Astrocyte of the spinal cord (primary cell): ENCODE measurements around the gene ROR1.

Experiments used
- DNase-seq: peaks from one replicate; pipeline ENCODE4 v3.0.0; 2011; ENCODE audit warnings: low read depth, low spot score
- H3K4me3 ChIP-seq: 2 replicates; pipeline ENCODE4 v1.5.1; 2011; ENCODE audit warnings: low read depth, mild to moderate bottlenecking, low read length, moderate library complexity
- CTCF ChIP-seq: IDR thresholded peaks from 2 replicates; pipeline ENCODE4 v1.5.1; 2012; ENCODE audit warnings: low read depth, mild to moderate bottlenecking, low read length, inconsistent platforms
- in situ Hi-C: cut with HindIII; loops from 2 replicates; pipeline ENCODE4 v1.10.0; 2017; ENCODE audit warnings: low sequenced_read_pairs

ROR1 gene

GRCh38 chr1:63921359-63921758 is 147.5 kb downstream of the ROR1 start:
- TF ChIP-seq CTCF, result no peak
- DNase-seq, result no peak
- no peak overlapping the region for H3K4me3 ChIP-seq
- in situ Hi-C loops, result no loop called here

GRCh38 chr1:63921802-63922201 is 148.0 kb downstream of the ROR1 start:
- DNase-seq, result no peak
- no peak overlapping the region for H3K4me3 ChIP-seq
- in situ Hi-C loops, result no loop called here
- TF ChIP-seq CTCF, result no peak

- H3K4me3 ChIP-seq, result no peak overlapping the region
- DNase-seq, result no peak
- in situ Hi-C loops, result no loop called here
- TF ChIP-seq CTCF, result no peak
These were observed 149.0 kb downstream of the ROR1 start for GRCh38 chr1:63922848-63923247.

GRCh38 chr1:63923302-63923701 is 149.5 kb downstream of the ROR1 start:
- no peak for TF ChIP-seq CTCF
- in situ Hi-C loops, result no loop called here
- no peak overlapping the region for H3K4me3 ChIP-seq
- no peak for DNase-seq

- no peak overlapping the region for H3K4me3 ChIP-seq
- in situ Hi-C loops, result no loop called here
- no peak for TF ChIP-seq CTCF
- no peak for DNase-seq
These were observed 150.8 kb downstream of the ROR1 start for GRCh38 chr1:63924600-63924999.

GRCh38 chr1:63928186-63929105 is 154.6 kb downstream of the ROR1 start:
- no peak for TF ChIP-seq CTCF
- no peak overlapping the region for H3K4me3 ChIP-seq
- in situ Hi-C loops, result no loop called here
- no peak for DNase-seq
